ENCODE results near the gene RBMS2.

GRCh38 chr12:56521590-56522371 is at the start of gene RBMS2:
- TF ChIP-seq, protein P1, sequence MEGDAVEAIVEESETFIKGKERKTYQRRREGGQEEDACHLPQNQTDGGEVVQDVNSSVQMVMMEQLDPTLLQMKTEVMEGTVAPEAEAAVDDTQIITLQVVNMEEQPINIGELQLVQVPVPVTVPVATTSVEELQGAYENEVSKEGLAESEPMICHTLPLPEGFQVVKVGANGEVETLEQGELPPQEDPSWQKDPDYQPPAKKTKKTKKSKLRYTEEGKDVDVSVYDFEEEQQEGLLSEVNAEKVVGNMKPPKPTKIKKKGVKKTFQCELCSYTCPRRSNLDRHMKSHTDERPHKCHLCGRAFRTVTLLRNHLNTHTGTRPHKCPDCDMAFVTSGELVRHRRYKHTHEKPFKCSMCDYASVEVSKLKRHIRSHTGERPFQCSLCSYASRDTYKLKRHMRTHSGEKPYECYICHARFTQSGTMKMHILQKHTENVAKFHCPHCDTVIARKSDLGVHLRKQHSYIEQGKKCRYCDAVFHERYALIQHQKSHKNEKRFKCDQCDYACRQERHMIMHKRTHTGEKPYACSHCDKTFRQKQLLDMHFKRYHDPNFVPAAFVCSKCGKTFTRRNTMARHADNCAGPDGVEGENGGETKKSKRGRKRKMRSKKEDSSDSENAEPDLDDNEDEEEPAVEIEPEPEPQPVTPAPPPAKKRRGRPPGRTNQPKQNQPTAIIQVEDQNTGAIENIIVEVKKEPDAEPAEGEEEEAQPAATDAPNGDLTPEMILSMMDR (IDR thresholded peaks at IDR 0.05) = no peak
- TF ChIP-seq ZFX (IDR thresholded peaks at IDR 0.05; ENCODE audit: borderline replicate concordance) = no peak
